ENCODE data around the gene CPPED1. TPM values are rescaled to one million over a fixed set of nuclear protein-coding genes. Genes with fewer than 3 reads are reported as not detected.

CPPED1 gene
- total and polyA plus RNA-seq, 2 experiments from 2014 or later: 6.2 to 7.3 TPM

GRCh38 chr16:12653820-12654392 is 149.8 kb downstream of the CPPED1 start:
- H3K9me3 Mint-ChIP-seq: no peaks in the 10 kb centered on the region; the same call in 2 of the 3 replicates
- Histone ChIP-seq H3K36me3 (ENCODE audit: insufficient read depth) (no peaks in the 10 kb centered on the region), H3F3A (replicated peaks; ENCODE audit: low read depth) (no peaks in the 10 kb centered on the region), H2AFZ (no peak overlapping the region), H3K27ac (ENCODE audit: low read depth) (no peak overlapping the region), H3K4me2 (no peak overlapping the region), H3K79me2 (replicated peaks; ENCODE audit: insufficient read depth) (no peaks in the 10 kb centered on the region), H4K20me1 (replicated peaks; ENCODE audit: insufficient read depth) (no peaks in the 10 kb centered on the region), H3K4me3 (no peak overlapping the region), H3K9me2 (ENCODE audit: insufficient read depth) (no peaks in the 10 kb centered on the region), H3K27me3 (ENCODE audit: insufficient read depth) (no peaks in the 10 kb centered on the region), H3K4me1 (ENCODE audit: insufficient read depth) (no peaks in the 10 kb centered on the region)
- no peaks in the 10 kb centered on the region for H3K4me1 Mint-ChIP-seq
- peaks cover 4% of the 10 kb centered on the region for H3K27me3 Mint-ChIP-seq (ENCODE audit: insufficient read depth, low read depth, poor library complexity)
- no peak overlapping the region for H3K27ac Mint-ChIP-seq
- no peaks in the 10 kb centered on the region; the same call in 2 of the 3 replicates for H3K36me3 Mint-ChIP-seq (ENCODE audit: low read depth)
- TF ChIP-seq CREB1 (CRISPR knock-in tag; IDR thresholded peaks at IDR 0.05; ENCODE audit: low read depth): no peak
- no peak for TF ChIP-seq ZNF331 (CRISPR knock-in tag; IDR thresholded peaks at IDR 0.05; ENCODE audit: low read depth)
- no peak for ATAC-seq
- DNase-seq (ENCODE audit: low spot score): no peak
- no peak overlapping the region for H3K4me3 Mint-ChIP-seq

GRCh38 chr16:12652924-12653323 is 150.8 kb downstream of the CPPED1 start:
- no peaks in the 10 kb centered on the region for H3F3A ChIP-seq (replicated peaks; ENCODE audit: low read depth)
- H3K27ac ChIP-seq (ENCODE audit: low read depth): no peak overlapping the region
- Mint-ChIP-seq H3K4me1 (no peaks in the 10 kb centered on the region), H3K9me3 (no peaks in the 10 kb centered on the region; the same call in 2 of the 3 replicates), H3K27me3 (ENCODE audit: insufficient read depth, low read depth, poor library complexity) (peaks cover 4% of the 10 kb centered on the region), H3K4me3 (no peak overlapping the region), H3K27ac (no peak overlapping the region), H3K36me3 (ENCODE audit: low read depth) (no peaks in the 10 kb centered on the region; the same call in 2 of the 3 replicates)
- H3K79me2 ChIP-seq (replicated peaks; ENCODE audit: insufficient read depth): no peaks in the 10 kb centered on the region
- no peaks in the 10 kb centered on the region for H3K27me3 ChIP-seq (ENCODE audit: insufficient read depth)
- ATAC-seq (no peak), DNase-seq (ENCODE audit: low spot score) (no peak)
- no peak overlapping the region for H3K4me3 ChIP-seq
- H3K4me2 ChIP-seq: no peak overlapping the region
- H2AFZ ChIP-seq: no peak overlapping the region
- H3K36me3 ChIP-seq (ENCODE audit: insufficient read depth): no peaks in the 10 kb centered on the region
- no peaks in the 10 kb centered on the region; the same call in 1 of the 2 replicates for H3K9me2 ChIP-seq (ENCODE audit: insufficient read depth)
- no peaks in the 10 kb centered on the region for H3K4me1 ChIP-seq (ENCODE audit: insufficient read depth)
- no peaks in the 10 kb centered on the region for H4K20me1 ChIP-seq (replicated peaks; ENCODE audit: insufficient read depth)
- TF ChIP-seq JUNB (IDR thresholded peaks at IDR 0.05; ENCODE audit: unreplicated experiment): no peak
- TF ChIP-seq CREB1 (CRISPR knock-in tag; IDR thresholded peaks at IDR 0.05; ENCODE audit: low read depth): no peak
- no peak for TF ChIP-seq REST (IDR thresholded peaks at IDR 0.05; ENCODE audit: unreplicated experiment)
- no peak for TF ChIP-seq EZH2phosphoT487 (IDR thresholded peaks at IDR 0.05; ENCODE audit: unreplicated experiment)
- TF ChIP-seq CTCF (conservative IDR thresholded peaks at IDR 0.05; ENCODE audit: low read depth in 2 of 2): no peak
- no peak for TF ChIP-seq ETS1 (IDR thresholded peaks at IDR 0.05)
- no peak for TF ChIP-seq ZNF114 (CRISPR knock-in tag; IDR thresholded peaks at IDR 0.05)
- TF ChIP-seq POLR2AphosphoS5 (IDR thresholded peaks at IDR 0.05; ENCODE audit: low read depth): no peak

Data from GM23338 (cell line).